GM12872 (cell line): ENCODE results near the gene CFAP53.

Experiments used
- TF ChIP-seq, protein P1 (sequence below): IDR thresholded peaks from 3 replicates; pipeline ENCODE4 v1.5.1; 2011; ENCODE audit warnings: low read depth, mild to moderate bottlenecking, low read length, moderate library complexity; ENCODE audit not compliant: insufficient read depth

The CFAP53 gene

DNA sequence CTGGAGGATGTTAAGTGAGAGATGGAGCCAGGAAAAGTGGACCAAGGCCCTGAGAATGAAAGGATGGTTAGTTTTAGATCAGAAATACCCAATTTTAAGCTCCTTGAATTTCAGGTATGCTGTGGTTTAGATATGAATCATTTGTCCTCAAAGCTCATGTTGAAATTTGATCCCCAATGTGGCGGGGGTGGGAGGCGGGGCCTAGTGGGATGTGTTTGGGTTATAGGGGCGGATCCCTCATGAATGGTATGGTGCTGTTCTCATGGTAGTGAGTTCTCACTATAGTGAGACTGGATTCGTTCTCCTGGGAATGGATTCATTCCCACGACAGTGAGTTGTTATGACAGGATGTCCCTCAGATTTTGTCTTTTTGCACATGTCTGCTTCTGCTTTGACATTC is 82.7 kb downstream of the CFAP53 start:
- TF ChIP-seq, protein P1, sequence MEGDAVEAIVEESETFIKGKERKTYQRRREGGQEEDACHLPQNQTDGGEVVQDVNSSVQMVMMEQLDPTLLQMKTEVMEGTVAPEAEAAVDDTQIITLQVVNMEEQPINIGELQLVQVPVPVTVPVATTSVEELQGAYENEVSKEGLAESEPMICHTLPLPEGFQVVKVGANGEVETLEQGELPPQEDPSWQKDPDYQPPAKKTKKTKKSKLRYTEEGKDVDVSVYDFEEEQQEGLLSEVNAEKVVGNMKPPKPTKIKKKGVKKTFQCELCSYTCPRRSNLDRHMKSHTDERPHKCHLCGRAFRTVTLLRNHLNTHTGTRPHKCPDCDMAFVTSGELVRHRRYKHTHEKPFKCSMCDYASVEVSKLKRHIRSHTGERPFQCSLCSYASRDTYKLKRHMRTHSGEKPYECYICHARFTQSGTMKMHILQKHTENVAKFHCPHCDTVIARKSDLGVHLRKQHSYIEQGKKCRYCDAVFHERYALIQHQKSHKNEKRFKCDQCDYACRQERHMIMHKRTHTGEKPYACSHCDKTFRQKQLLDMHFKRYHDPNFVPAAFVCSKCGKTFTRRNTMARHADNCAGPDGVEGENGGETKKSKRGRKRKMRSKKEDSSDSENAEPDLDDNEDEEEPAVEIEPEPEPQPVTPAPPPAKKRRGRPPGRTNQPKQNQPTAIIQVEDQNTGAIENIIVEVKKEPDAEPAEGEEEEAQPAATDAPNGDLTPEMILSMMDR = no peak

DNA sequence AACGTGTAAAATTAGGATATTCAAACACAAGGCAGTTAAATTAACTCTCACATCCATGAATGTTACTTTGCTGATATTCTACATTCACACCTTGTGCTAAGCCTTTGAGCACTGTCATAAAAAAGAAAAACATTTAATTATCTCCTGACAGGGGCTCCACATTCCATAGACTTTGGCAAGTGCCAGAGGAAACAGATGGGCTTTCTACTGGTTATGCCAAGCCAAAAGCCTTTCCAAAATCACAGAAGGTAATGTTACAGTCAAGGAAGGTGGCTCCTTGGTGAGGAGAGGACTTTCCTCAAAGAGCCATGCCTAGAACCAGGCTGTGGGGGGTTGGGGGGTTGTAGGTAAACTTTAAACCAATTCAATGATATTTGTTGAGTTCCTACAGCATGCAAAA is 83.8 kb downstream of the CFAP53 start:
- TF ChIP-seq, protein P1 = no peak

DNA sequence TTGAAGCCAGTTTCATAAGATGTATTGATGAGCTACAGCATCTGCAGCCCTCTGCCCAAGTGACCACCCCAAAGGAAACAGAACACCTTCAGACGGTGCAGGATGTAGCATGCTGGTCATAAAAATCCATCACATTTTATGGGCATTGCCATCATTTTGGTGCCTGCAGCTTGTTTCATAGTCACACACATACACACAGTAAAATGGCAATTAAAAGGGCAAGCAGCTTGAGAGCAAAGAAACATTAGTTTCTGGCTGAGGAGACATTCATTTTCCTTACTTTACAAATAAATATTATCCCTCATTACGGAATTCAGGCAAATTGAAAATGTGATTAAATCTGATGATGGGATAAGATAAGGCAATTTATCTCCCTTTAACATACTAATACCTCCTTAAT is 84.7 kb downstream of the CFAP53 start:
- TF ChIP-seq, protein P1 = no peak

DNA sequence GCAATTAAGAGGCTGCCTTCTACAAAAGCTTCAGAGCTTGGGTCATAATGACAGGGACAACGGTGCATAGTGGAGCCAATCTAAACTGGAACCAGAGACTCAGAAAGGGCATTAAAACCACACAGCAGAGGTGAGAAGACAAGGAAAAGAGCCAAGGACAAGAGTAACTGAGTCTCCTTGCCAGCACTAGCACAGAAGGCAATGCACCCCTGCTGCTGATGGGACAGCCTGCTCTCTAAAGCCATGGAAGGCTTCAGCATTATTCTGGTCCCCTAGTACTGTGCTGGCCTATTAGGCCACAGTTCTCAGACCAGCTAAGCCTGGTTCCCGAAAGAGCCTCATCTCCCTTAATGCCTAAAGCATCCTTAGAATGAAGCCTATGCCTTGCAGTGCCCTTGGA is 86.8 kb downstream of the CFAP53 start:
- TF ChIP-seq, protein P1 = no peak

DNA sequence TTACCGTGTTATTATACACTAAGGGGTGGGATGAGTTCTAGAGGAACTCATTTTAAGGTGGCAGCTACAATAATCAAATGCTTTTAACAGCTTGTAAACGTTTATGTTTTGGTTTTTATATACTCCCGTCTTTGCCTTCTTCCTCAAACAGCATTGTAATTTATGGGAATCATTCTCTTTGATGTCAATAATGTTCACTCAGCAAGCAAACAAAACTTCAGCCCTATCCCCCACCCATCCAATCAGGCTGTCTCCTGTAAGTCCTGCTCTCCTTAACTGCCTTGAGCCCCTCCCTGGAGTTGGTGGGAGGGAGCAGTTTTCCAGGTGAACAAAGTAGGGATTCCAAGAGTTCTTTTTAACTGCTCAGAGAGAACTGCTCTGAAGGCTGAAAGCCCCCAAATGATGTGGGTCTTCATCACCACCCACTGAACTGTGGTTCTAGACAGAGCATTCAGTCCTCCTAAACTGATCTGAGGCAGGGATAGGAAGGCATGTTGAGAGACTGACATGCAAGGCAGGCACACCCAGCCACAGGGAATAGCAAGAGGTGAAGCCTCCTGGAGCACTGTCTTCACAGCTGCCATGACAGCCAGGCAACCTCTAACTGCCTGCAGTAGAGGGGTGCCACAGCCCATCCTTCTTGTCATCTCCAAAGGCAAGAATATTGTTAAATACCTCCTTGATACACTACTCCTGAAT is 88.9 kb downstream of the CFAP53 start:
- TF ChIP-seq, protein P1 = no peak
